Uterus (tissue), 4 donors: ENCODE results near the gene CAPZA1. TPM values are rescaled to one million over a fixed set of nuclear protein-coding genes. Genes with fewer than 3 reads are reported as not detected.

Source experiments
- DNase-seq, 2 donors: peaks; one replicate each; pipeline ENCODE4 v3.0.0-alpha.2; 2019 to 2020
- H3K27ac ChIP-seq, 2 donors: fragments of 200-600 bp; sonication (generic); 1 replicate in 1 of 2; 2 replicates in 1 of 2; pipeline ENCODE4 v1.5.1; 2016 to 2018
- H3K27me3 ChIP-seq, 2 donors: fragments of 200-600 bp; sonication (generic); one replicate each; pipeline ENCODE4 v1.5.1; 2018 to 2019; ENCODE audit warnings: control low read depth in 1 of 2
- H3K36me3 ChIP-seq, 2 donors: fragments of 200-600 bp; sonication (generic); one replicate each; pipeline ENCODE4 v1.5.1; 2019; ENCODE audit warnings: control low read depth in 1 of 2
- H3K4me1 ChIP-seq, 2 donors: fragments of 200-600 bp; sonication (generic); one replicate each; pipeline ENCODE4 v1.5.1; 2018 to 2019; ENCODE audit warnings: control low read depth in 1 of 2
- H3K4me3 ChIP-seq, 2 donors: fragments of 200-600 bp; sonication (generic); 1 replicate in 1 of 2; 2 replicates in 1 of 2; pipeline ENCODE4 v1.5.1; 2018 to 2019; ENCODE audit warnings: mild to moderate bottlenecking in 1 of 2
- H3K9me3 ChIP-seq, 2 donors: fragments of 200-600 bp; sonication (generic); one replicate each; pipeline ENCODE4 v1.5.1; 2019; ENCODE audit warnings: control low read depth in 1 of 2
- POLR2A ChIP-seq, 2 donors: fragments of 450-650 bp; IDR thresholded peaks; one replicate each; pipeline ENCODE4 v1.6.1; 2016; ENCODE audit warnings: antibody characterized with exemption in 2 of 2, mild to moderate bottlenecking in 1 of 2, moderate library complexity in 1 of 2
- intact Hi-C: fragments of 100-400 bp; cut with DNase I; formaldehyde crosslinking; loops from one replicate; pipeline ENCODE4 v1.15.1; 2023; ENCODE audit warnings: low total_unique reads
- total RNA-seq, 4 donors: library from RNA; depleted of rRNA in 3 of 4; stranded (reverse); fragments of >200 nt in 3 of 4; gene quantifications; one replicate each; pipeline versions ENCODE4 v1.1.0 to v1.2.4, GENCODE V29; 2014 to 2023
- TF ChIP-seq, protein P1 (sequence below), 4 experiments: fragments of 200-600 bp in 2 of 4; fragments of 450-650 bp in 2 of 4; sonication (generic) in 2 of 4; IDR thresholded peaks; one replicate each; pipeline ENCODE4 v1.5.1; 2016 to 2019; ENCODE audit warnings: antibody characterized with exemption in 4 of 4, mild to moderate bottlenecking in 2 of 4, moderate library complexity in 1 of 4
- donor health status: DM: yes; HTN: yes; CAD: no.

Gene CAPZA1
- total RNA-seq, 4 donors from 2014 or later: 60.6 to 503 (median 151) TPM

GRCh38 chr1:112674986-112675727, 55.5 kb downstream of the CAPZA1 start:
- TF ChIP-seq POLR2A (IDR thresholded peaks at IDR 0.05): peak in 1 of 2 donors; percentile 22
- TF ChIP-seq, protein P1, sequence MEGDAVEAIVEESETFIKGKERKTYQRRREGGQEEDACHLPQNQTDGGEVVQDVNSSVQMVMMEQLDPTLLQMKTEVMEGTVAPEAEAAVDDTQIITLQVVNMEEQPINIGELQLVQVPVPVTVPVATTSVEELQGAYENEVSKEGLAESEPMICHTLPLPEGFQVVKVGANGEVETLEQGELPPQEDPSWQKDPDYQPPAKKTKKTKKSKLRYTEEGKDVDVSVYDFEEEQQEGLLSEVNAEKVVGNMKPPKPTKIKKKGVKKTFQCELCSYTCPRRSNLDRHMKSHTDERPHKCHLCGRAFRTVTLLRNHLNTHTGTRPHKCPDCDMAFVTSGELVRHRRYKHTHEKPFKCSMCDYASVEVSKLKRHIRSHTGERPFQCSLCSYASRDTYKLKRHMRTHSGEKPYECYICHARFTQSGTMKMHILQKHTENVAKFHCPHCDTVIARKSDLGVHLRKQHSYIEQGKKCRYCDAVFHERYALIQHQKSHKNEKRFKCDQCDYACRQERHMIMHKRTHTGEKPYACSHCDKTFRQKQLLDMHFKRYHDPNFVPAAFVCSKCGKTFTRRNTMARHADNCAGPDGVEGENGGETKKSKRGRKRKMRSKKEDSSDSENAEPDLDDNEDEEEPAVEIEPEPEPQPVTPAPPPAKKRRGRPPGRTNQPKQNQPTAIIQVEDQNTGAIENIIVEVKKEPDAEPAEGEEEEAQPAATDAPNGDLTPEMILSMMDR (IDR thresholded peaks at IDR 0.05): peak in 3 of 4 experiments; percentile 14 to 45 (median 30)

DNA sequence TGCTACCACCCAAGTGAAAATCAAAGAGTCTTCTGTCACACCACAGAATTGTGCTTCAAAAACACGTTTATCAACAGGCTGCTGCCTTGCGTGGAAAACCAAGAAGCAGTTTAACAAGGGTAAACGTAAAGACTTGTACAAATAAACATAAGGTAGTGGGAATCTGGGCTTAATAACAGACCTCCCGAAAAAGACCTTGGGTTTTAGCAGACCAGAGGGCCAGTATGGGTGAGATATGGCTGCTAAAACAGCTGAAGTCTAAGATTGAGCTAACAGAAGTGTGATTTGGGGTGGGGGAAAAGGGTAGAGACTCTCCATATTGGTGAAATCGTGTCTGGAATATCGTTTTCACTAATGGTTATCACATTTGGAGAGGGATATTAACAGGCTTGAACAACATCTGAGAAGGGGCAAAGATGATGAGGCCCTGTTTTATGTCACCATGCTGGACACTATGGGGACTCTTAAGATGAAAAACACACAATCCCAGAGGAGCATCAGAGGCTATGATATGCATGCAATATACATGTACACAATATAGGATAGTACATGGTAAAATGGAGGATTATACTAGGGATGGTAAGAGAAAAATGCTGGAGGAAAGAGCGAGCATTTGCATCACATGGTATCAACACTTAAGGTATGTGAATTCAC, 56.2 kb downstream of the CAPZA1 start:
- H3K4me1 ChIP-seq: peaks cover 0 to 4% of the 10 kb centered on the region in 2 donors
- H3K36me3 ChIP-seq: no peaks in the 10 kb centered on the region
- intact Hi-C loops: no loop called here
- no peak for DNase-seq
- peak overlapping the region; percentile 94 to 96 for H3K27ac ChIP-seq
- H3K27me3 ChIP-seq: no peaks in the 10 kb centered on the region
- no peak for TF ChIP-seq POLR2A (IDR thresholded peaks at IDR 0.05)
- TF ChIP-seq, protein P1 (IDR thresholded peaks at IDR 0.05): no peak
- peak overlapping the region; percentile 66 to 82 for H3K4me3 ChIP-seq
- no peaks in the 10 kb centered on the region for H3K9me3 ChIP-seq

More at GRCh38 chr1:112674986-112675727, 55.5 kb downstream of the CAPZA1 start:
- Histone ChIP-seq H3K9me3 (no peaks in the 10 kb centered on the region), H3K4me1 (peaks cover 0 to 4% of the 10 kb centered on the region in 2 donors), H3K27ac (peak overlapping the region; percentile 94 to 96), H3K27me3 (no peaks in the 10 kb centered on the region), H3K36me3 (no peaks in the 10 kb centered on the region), H3K4me3 (peak overlapping the region; percentile 66 to 82)
- peak; percentile 62 for DNase-seq
- intact Hi-C loops: no loop called here

GRCh38 chr1:112676543-112676942, 56.9 kb downstream of the CAPZA1 start:
- Histone ChIP-seq H3K4me3 (no peak overlapping the region), H3K36me3 (no peaks in the 10 kb centered on the region), H3K9me3 (no peaks in the 10 kb centered on the region), H3K4me1 (peaks cover 0 to 4% of the 10 kb centered on the region in 2 donors), H3K27me3 (no peaks in the 10 kb centered on the region), H3K27ac (peak overlapping the region in 1 of 2 donors; percentile 94)
- TF ChIP-seq, protein P1 (IDR thresholded peaks at IDR 0.05): no peak
- no peak for TF ChIP-seq POLR2A (IDR thresholded peaks at IDR 0.05)
- intact Hi-C loops: no loop called here
- no peak for DNase-seq

- peaks cover 0 to 4% of the 10 kb centered on the region in 2 donors for H3K4me1 ChIP-seq
- intact Hi-C loops: no loop called here
- no peak overlapping the region for H3K4me3 ChIP-seq
- DNase-seq: no peak
- H3K27me3 ChIP-seq: no peaks in the 10 kb centered on the region
- no peaks in the 10 kb centered on the region for H3K36me3 ChIP-seq
- no peak for TF ChIP-seq POLR2A (IDR thresholded peaks at IDR 0.05)
- TF ChIP-seq, protein P1 (IDR thresholded peaks at IDR 0.05): no peak
- no peak overlapping the region for H3K27ac ChIP-seq
- no peaks in the 10 kb centered on the region for H3K9me3 ChIP-seq
Measured at GRCh38 chr1:112677501-112677900, 57.9 kb downstream of the CAPZA1 start.

- intact Hi-C loops: no loop called here
- no peaks in the 10 kb centered on the region for H3K27me3 ChIP-seq
- H3K36me3 ChIP-seq: no peaks in the 10 kb centered on the region
- no peak for DNase-seq
- H3K4me1 ChIP-seq: peaks cover 0 to 4% of the 10 kb centered on the region in 2 donors
- no peak overlapping the region for H3K4me3 ChIP-seq
- TF ChIP-seq, protein P1 (IDR thresholded peaks at IDR 0.05): no peak
- TF ChIP-seq POLR2A (IDR thresholded peaks at IDR 0.05): no peak
- H3K9me3 ChIP-seq: no peaks in the 10 kb centered on the region
- H3K27ac ChIP-seq: no peak overlapping the region
Measured at GRCh38 chr1:112678605-112679004, 59.0 kb downstream of the CAPZA1 start.
